H9 (cell line): ENCODE results near the gene SPRED2. TPM values are rescaled to one million over a fixed set of nuclear protein-coding genes. Genes with fewer than 3 reads are reported as not detected.

Experiments used
- DNase-seq: peaks from one replicate; pipeline ENCODE4 v3.0.0-alpha.2; 2017
- H2AFZ ChIP-seq: one replicate; pipeline ENCODE4 v1.6.1; 2013; ENCODE audit warnings: mild to moderate bottlenecking, low read length, control low read depth, moderate library complexity
- H2AK5ac ChIP-seq: 2 replicates; pipeline ENCODE4 v1.6.1; 2013; ENCODE audit warnings: low read length, control low read depth, mixed read lengths; ENCODE audit not compliant: insufficient read length
- H2BK120ac ChIP-seq: one replicate; pipeline ENCODE4 v1.6.1; 2013; ENCODE audit warnings: low read depth, mild to moderate bottlenecking, low read length, control low read depth, inconsistent platforms; ENCODE audit not compliant: poor library complexity, severe bottlenecking
- H2BK12ac ChIP-seq: 2 replicates; pipeline ENCODE4 v1.6.1; 2013; ENCODE audit warnings: low read length, control low read depth, mixed read lengths, low read depth; ENCODE audit not compliant: insufficient read length
- H2BK15ac ChIP-seq: 2 replicates; pipeline ENCODE4 v1.6.1; 2013; ENCODE audit warnings: low read depth, low read length, control low read depth
- H2BK20ac ChIP-seq: one replicate; pipeline ENCODE4 v1.6.1; 2013; ENCODE audit warnings: low read depth, mild to moderate bottlenecking, low read length, control low read depth, inconsistent platforms; ENCODE audit not compliant: poor library complexity, severe bottlenecking
- H2BK5ac ChIP-seq: 2 replicates; pipeline ENCODE4 v1.6.1; 2013; ENCODE audit warnings: low read length, control low read depth, mixed read lengths; ENCODE audit not compliant: insufficient read length
- H3K14ac ChIP-seq: 2 replicates; pipeline ENCODE4 v1.6.1; 2013; ENCODE audit warnings: low read length, control low read depth; ENCODE audit not compliant: insufficient read depth
- H3K18ac ChIP-seq: 2 replicates; pipeline ENCODE4 v1.6.1; 2013; ENCODE audit warnings: low read depth, mild to moderate bottlenecking, mixed read lengths, low read length, control low read depth; ENCODE audit not compliant: insufficient read length
- H3K23ac ChIP-seq: 2 replicates; pipeline ENCODE4 v1.6.1; 2013; ENCODE audit warnings: low read length, control low read depth, mixed read lengths, low read depth; ENCODE audit not compliant: insufficient read length
- H3K23me2 ChIP-seq: 2 replicates; pipeline ENCODE4 v1.6.1; 2013; ENCODE audit warnings: low read depth, mild to moderate bottlenecking, mixed read lengths, low read length, control low read depth; ENCODE audit not compliant: insufficient read length, poor library complexity, severe bottlenecking
- H3K27ac ChIP-seq: 2 replicates; pipeline ENCODE4 v1.5.1; 2013; ENCODE audit warnings: low read length, control low read depth, mixed read lengths, low read depth; ENCODE audit not compliant: insufficient read length
- H3K27me3 ChIP-seq: 2 replicates; pipeline ENCODE4 v1.6.1; 2013; ENCODE audit warnings: low read length, control low read depth, inconsistent platforms; ENCODE audit not compliant: insufficient read depth
- H3K4ac ChIP-seq: 2 replicates; pipeline ENCODE4 v1.6.1; 2013; ENCODE audit warnings: low read depth, mild to moderate bottlenecking, control low read depth, inconsistent platforms, low read length, moderate library complexity
- H3K4me1 ChIP-seq: 2 replicates; pipeline ENCODE4 v1.6.1; 2013; ENCODE audit warnings: low read length, control low read depth, inconsistent platforms; ENCODE audit not compliant: insufficient read depth
- H3K4me2 ChIP-seq: 2 replicates; pipeline ENCODE4 v1.6.1; 2013; ENCODE audit warnings: low read length, control low read depth, mixed read lengths; ENCODE audit not compliant: insufficient read length, insufficient read depth
- H3K56ac ChIP-seq: 2 replicates; pipeline ENCODE4 v1.6.1; 2013; ENCODE audit warnings: low read depth, mild to moderate bottlenecking, mixed read lengths, low read length, control low read depth; ENCODE audit not compliant: insufficient read length
- H3K79me1 ChIP-seq: 2 replicates; pipeline ENCODE4 v1.6.1; 2013; ENCODE audit warnings: low read depth, mild to moderate bottlenecking, moderate library complexity, low read length, control low read depth, inconsistent platforms; ENCODE audit not compliant: insufficient read depth, poor library complexity, severe bottlenecking
- H3K79me2 ChIP-seq: 2 replicates; pipeline ENCODE4 v1.6.1; 2013; ENCODE audit warnings: low read length, control low read depth, inconsistent platforms; ENCODE audit not compliant: insufficient read depth
- H3K9ac ChIP-seq: 2 replicates; pipeline ENCODE4 v1.6.1; 2013; ENCODE audit warnings: low read length, control low read depth, mixed read lengths; ENCODE audit not compliant: insufficient read length; ENCODE audit errors: extremely low read depth
- H3K9me3 ChIP-seq: one replicate; pipeline ENCODE4 v1.6.1; 2013; ENCODE audit warnings: low read depth, low read length, inconsistent platforms; ENCODE audit not compliant: control insufficient read depth
- H3T11ph ChIP-seq: one replicate; pipeline ENCODE4 v1.6.1; 2013; ENCODE audit warnings: mild to moderate bottlenecking, low read length, control low read depth, inconsistent platforms
- H4K20me1 ChIP-seq: one replicate; pipeline ENCODE4 v1.6.1; 2013; ENCODE audit not compliant: control insufficient read depth, insufficient read length, insufficient read depth
- H4K5ac ChIP-seq: 2 replicates; pipeline ENCODE4 v1.6.1; 2013; ENCODE audit warnings: low read depth, mild to moderate bottlenecking, mixed read lengths, low read length, control low read depth; ENCODE audit not compliant: insufficient read length
- H4K8ac ChIP-seq: replicated peaks from 2 replicates; pipeline ENCODE4 v1.6.1; 2013; ENCODE audit warnings: low read length, control low read depth, mixed read lengths, low read depth; ENCODE audit not compliant: insufficient read length
- H4K91ac ChIP-seq: 2 replicates; pipeline ENCODE4 v1.6.1; 2013; ENCODE audit warnings: low read depth, mild to moderate bottlenecking, moderate library complexity, mixed read lengths, low read length, control low read depth; ENCODE audit not compliant: insufficient read length
- H3K27ac Mint-ChIP-seq, 3 experiments: 2 replicates in 2 of 3; 3 replicates in 1 of 3; pipeline ENCODE4 v1.8.0; 2020 to 2021; ENCODE audit warnings: mixed read lengths in 3 of 3, mild to moderate bottlenecking in 1 of 3, moderate library complexity in 1 of 3
- H3K27me3 Mint-ChIP-seq: 2 replicates; pipeline ENCODE4 v1.8.0; 2021; ENCODE audit warnings: low read depth, mild to moderate bottlenecking, moderate library complexity, mixed read lengths
- H3K36me3 Mint-ChIP-seq, 3 experiments: 2 replicates in 2 of 3; 3 replicates in 1 of 3; pipeline ENCODE4 v1.8.0; 2020 to 2021; ENCODE audit warnings: low read depth in 3 of 3, mixed read lengths in 3 of 3; ENCODE audit not compliant: insufficient read depth in 1 of 3
- H3K4me1 Mint-ChIP-seq, 2 experiments: 2 replicates each; pipeline ENCODE4 v1.8.0; 2020; ENCODE audit warnings: mixed read lengths in 2 of 2
- H3K4me3 Mint-ChIP-seq, 2 experiments: 2 replicates in 1 of 2; 3 replicates in 1 of 2; pipeline ENCODE4 v1.8.0; 2020 to 2021; ENCODE audit warnings: mild to moderate bottlenecking in 2 of 2, mixed read lengths in 2 of 2, moderate library complexity in 1 of 2
- H3K9me3 Mint-ChIP-seq, 2 experiments: 2 replicates in 1 of 2; 3 replicates in 1 of 2; pipeline ENCODE4 v1.8.0; 2020; ENCODE audit warnings: mild to moderate bottlenecking in 2 of 2, mixed read lengths in 2 of 2, moderate library complexity in 1 of 2
- WGBS: extraction: QIAGEN DNeasy Blood & Tissue Kit; methylation state at CpG from one replicate; pipeline ENCODE4 v1.1.7; 2013; ENCODE audit warnings: missing lambda C conversion rate, low lambda C conversion rate, mixed read lengths; ENCODE audit not compliant: insufficient read length; ENCODE audit errors: extremely low coverage; 5-methylcytosine and 5-hydroxymethylcytosine counted together
- total RNA-seq: library from RNA; stranded (reverse); gene quantifications from 2 replicates; pipeline ENCODE4 v1.2.1, GENCODE V29; 2021
- TF ChIP-seq, protein P1 (sequence below): fragments of 200-600 bp; sonication (generic); conservative IDR thresholded peaks from 3 replicates; pipeline ENCODE4 v1.8.0; 2021; ENCODE audit warnings: antibody characterized with exemption, mild to moderate bottlenecking

SPRED2 gene
- total RNA-seq, 1 experiment from 2014 or later, result 23.5 TPM

DNA sequence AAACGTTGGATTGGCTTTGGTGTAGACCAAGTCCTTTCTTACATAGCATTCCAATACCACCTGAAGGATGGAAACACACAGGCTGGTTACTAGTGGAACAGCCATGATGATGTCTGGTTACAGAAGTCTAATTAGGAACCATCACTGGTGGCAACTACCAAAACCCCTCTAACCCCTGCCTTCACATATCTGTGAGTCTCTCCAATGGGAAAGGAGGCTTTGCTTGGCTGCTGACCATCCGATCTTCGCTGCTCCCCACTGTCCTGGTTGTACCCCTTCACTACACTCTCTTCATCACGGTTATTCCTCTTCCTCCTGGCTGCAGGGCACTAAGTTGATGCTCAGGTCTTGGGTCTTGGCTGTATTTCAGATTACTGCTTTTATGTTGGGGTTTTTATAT, 97.7 kb downstream of the SPRED2 start:
- H2BK5ac ChIP-seq, result no peak overlapping the region
- H3K27me3 ChIP-seq, result no peaks in the 10 kb centered on the region
- no peak overlapping the region for H3K4me2 ChIP-seq
- H3K79me1 ChIP-seq, result no peaks in the 10 kb centered on the region
- Mint-ChIP-seq H3K4me1 (peaks cover 2 to 3% of the 10 kb centered on the region in 2 experiments; a peak in 1 of 4 replicates), H3K27ac (no peak overlapping the region), H3K9me3 (peaks cover 0 to 10% of the 10 kb centered on the region in 2 experiments; a peak in 3 of 5 replicates), H3K27me3 (no peaks in the 10 kb centered on the region), H3K36me3 (peaks cover under 1 to 11% (median 5%) of the 10 kb centered on the region in 3 experiments; a peak in 5 of 7 replicates), H3K4me3 (no peak overlapping the region)
- no peak overlapping the region for H3K18ac ChIP-seq
- H2AFZ ChIP-seq, result no peak overlapping the region
- no CpG with 5 or more reads among the region's 4 CpGs for WGBS
- H4K20me1 ChIP-seq, result no peaks in the 10 kb centered on the region
- DNase-seq, result no peak
- H3K23me2 ChIP-seq, result no peaks in the 10 kb centered on the region
- no peak overlapping the region for H3K4ac ChIP-seq
- H3K79me2 ChIP-seq, result no peaks in the 10 kb centered on the region
- no peak overlapping the region for H4K5ac ChIP-seq
- no peak overlapping the region for H3K27ac ChIP-seq
- H2BK20ac ChIP-seq, result no peak overlapping the region
- H3K4me1 ChIP-seq, result no peaks in the 10 kb centered on the region
- no peak overlapping the region for H3K23ac ChIP-seq
- no peak overlapping the region for H4K8ac ChIP-seq
- H2BK120ac ChIP-seq, result no peak overlapping the region
- no peaks in the 10 kb centered on the region for H3K9me3 ChIP-seq
- no peak overlapping the region for H3K9ac ChIP-seq
- TF ChIP-seq, protein P1, sequence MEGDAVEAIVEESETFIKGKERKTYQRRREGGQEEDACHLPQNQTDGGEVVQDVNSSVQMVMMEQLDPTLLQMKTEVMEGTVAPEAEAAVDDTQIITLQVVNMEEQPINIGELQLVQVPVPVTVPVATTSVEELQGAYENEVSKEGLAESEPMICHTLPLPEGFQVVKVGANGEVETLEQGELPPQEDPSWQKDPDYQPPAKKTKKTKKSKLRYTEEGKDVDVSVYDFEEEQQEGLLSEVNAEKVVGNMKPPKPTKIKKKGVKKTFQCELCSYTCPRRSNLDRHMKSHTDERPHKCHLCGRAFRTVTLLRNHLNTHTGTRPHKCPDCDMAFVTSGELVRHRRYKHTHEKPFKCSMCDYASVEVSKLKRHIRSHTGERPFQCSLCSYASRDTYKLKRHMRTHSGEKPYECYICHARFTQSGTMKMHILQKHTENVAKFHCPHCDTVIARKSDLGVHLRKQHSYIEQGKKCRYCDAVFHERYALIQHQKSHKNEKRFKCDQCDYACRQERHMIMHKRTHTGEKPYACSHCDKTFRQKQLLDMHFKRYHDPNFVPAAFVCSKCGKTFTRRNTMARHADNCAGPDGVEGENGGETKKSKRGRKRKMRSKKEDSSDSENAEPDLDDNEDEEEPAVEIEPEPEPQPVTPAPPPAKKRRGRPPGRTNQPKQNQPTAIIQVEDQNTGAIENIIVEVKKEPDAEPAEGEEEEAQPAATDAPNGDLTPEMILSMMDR, result no peak
- no peak overlapping the region for H3K56ac ChIP-seq
- H2AK5ac ChIP-seq, result no peak overlapping the region
- H4K91ac ChIP-seq, result no peak overlapping the region
- no peak overlapping the region for H3T11ph ChIP-seq
- H2BK12ac ChIP-seq, result no peak overlapping the region
- no peak overlapping the region for H3K14ac ChIP-seq
- H2BK15ac ChIP-seq, result no peak overlapping the region
